ENCODE measurements around the gene STK33.

STK33 gene

GRCh38 chr11:8586805-8587204 is 7.2 kb downstream of the STK33 start:
- no CpG with 5 or more reads among the region's 2 CpGs for WGBS (ENCODE audit: insufficient coverage)
- ChIA-PET CTCF (interaction anchor here (0.6 to 1.3 kb wide), 3 partner anchors 10 to 386 kb away, joined by 3 read pairs; no protein-coding TSS in a partner anchor), POLR2A (no interaction called here)
- no peaks in the 10 kb centered on the region for H3K27me3 ChIP-seq (replicated peaks in 2 of 5; ENCODE audit: control insufficient read depth in 4 of 5, insufficient read depth in 5 of 5, low read length in 4 of 5)
- DNase-seq = peak in 1 of 3 donors; percentile 30
- no peak overlapping the region for H3K27ac ChIP-seq (ENCODE audit: insufficient read depth in 1 of 2, low read depth in 1 of 2, low read length in 2 of 2, poor library complexity in 1 of 2, severe bottlenecking in 2 of 2)
- H3K4me1 ChIP-seq (ENCODE audit: control extremely low read depth in 1 of 4, control insufficient read depth in 4 of 4, insufficient read depth in 4 of 4, low read length in 3 of 4) = peaks cover 0 to 5% (median 0%) of the 10 kb centered on the region in 4 experiments
- no peaks in the 10 kb centered on the region for H3K36me3 ChIP-seq (ENCODE audit: control insufficient read depth in 4 of 4, insufficient read depth in 4 of 4, low read length in 3 of 4)
- H3K4me3 ChIP-seq (ENCODE audit: control insufficient read depth in 1 of 7, extremely low read depth in 1 of 7, insufficient read depth in 4 of 7, low read depth in 2 of 7, low read length in 6 of 7) = no peak overlapping the region
- peaks cover 0 to 6% (median 0%) of the 10 kb centered on the region in 5 experiments for H3K9me3 ChIP-seq (ENCODE audit: control extremely low read depth in 1 of 5, control insufficient read depth in 4 of 5, insufficient read depth in 2 of 5, low read depth in 1 of 5, low read length in 4 of 5)

- Histone ChIP-seq H3K36me3 (ENCODE audit: control insufficient read depth in 4 of 4, insufficient read depth in 4 of 4, low read length in 3 of 4) (no peaks in the 10 kb centered on the region), H3K4me1 (ENCODE audit: control extremely low read depth in 1 of 4, control insufficient read depth in 4 of 4, insufficient read depth in 4 of 4, low read length in 3 of 4) (peaks cover 0 to 5% (median 0%) of the 10 kb centered on the region in 4 experiments), H3K27ac (ENCODE audit: insufficient read depth in 1 of 2, low read depth in 1 of 2, low read length in 2 of 2, poor library complexity in 1 of 2, severe bottlenecking in 2 of 2) (no peak overlapping the region), H3K9me3 (ENCODE audit: control extremely low read depth in 1 of 5, control insufficient read depth in 4 of 5, insufficient read depth in 2 of 5, low read depth in 1 of 5, low read length in 4 of 5) (peaks cover 0 to 6% (median 0%) of the 10 kb centered on the region in 5 experiments), H3K27me3 (replicated peaks in 2 of 5; ENCODE audit: control insufficient read depth in 4 of 5, insufficient read depth in 5 of 5, low read length in 4 of 5) (no peaks in the 10 kb centered on the region), H3K4me3 (ENCODE audit: control insufficient read depth in 1 of 7, extremely low read depth in 1 of 7, insufficient read depth in 4 of 7, low read depth in 2 of 7, low read length in 6 of 7) (no peak overlapping the region)
- CTCF ChIA-PET = interaction anchor here (0.6 to 1.3 kb wide), 3 partner anchors 11 to 78 kb away, joined by 3 to 4 read pairs (median 3); no protein-coding TSS in a partner anchor
- POLR2A ChIA-PET = no interaction called here
- WGBS (ENCODE audit: insufficient coverage) = no CpG with 5 or more reads among the region's 1 CpG
- no peak for DNase-seq
Measured at GRCh38 chr11:8586184-8586583, 7.8 kb downstream of the STK33 start.

GRCh38 chr11:8584511-8584910 is 9.5 kb downstream of the STK33 start:
- H3K4me3 ChIP-seq (ENCODE audit: control insufficient read depth in 1 of 7, extremely low read depth in 1 of 7, insufficient read depth in 4 of 7, low read depth in 2 of 7, low read length in 6 of 7) = no peak overlapping the region
- H3K36me3 ChIP-seq (ENCODE audit: control insufficient read depth in 4 of 4, insufficient read depth in 4 of 4, low read length in 3 of 4) = no peaks in the 10 kb centered on the region
- H3K9me3 ChIP-seq (ENCODE audit: control extremely low read depth in 1 of 5, control insufficient read depth in 4 of 5, insufficient read depth in 2 of 5, low read depth in 1 of 5, low read length in 4 of 5) = peaks cover 0 to 6% (median 0%) of the 10 kb centered on the region in 5 experiments
- POLR2A ChIA-PET = no interaction called here
- DNase-seq = peak in 1 of 3 donors; percentile 21
- no peaks in the 10 kb centered on the region for H3K27me3 ChIP-seq (replicated peaks in 2 of 5; ENCODE audit: control insufficient read depth in 4 of 5, insufficient read depth in 5 of 5, low read length in 4 of 5)
- H3K4me1 ChIP-seq (ENCODE audit: control extremely low read depth in 1 of 4, control insufficient read depth in 4 of 4, insufficient read depth in 4 of 4, low read length in 3 of 4) = peaks cover 0 to 5% (median 0%) of the 10 kb centered on the region in 4 experiments
- 44% methylated on average over 2 of the region's 2 CpGs for WGBS (ENCODE audit: insufficient coverage)
- no peak overlapping the region for H3K27ac ChIP-seq (ENCODE audit: insufficient read depth in 1 of 2, low read depth in 1 of 2, low read length in 2 of 2, poor library complexity in 1 of 2, severe bottlenecking in 2 of 2)
- CTCF ChIA-PET = interaction anchor here (0.9 to 1.3 kb wide), 2 partner anchors 10 to 14 kb away, joined by 3 to 6 read pairs; no protein-coding TSS in a partner anchor

GRCh38 chr11:8584082-8584481 is 9.9 kb downstream of the STK33 start:
- no peak for DNase-seq
- Histone ChIP-seq H3K4me1 (ENCODE audit: control extremely low read depth in 1 of 4, control insufficient read depth in 4 of 4, insufficient read depth in 4 of 4, low read length in 3 of 4) (peaks cover 0 to 5% (median 0%) of the 10 kb centered on the region in 4 experiments), H3K4me3 (ENCODE audit: control insufficient read depth in 1 of 7, extremely low read depth in 1 of 7, insufficient read depth in 4 of 7, low read depth in 2 of 7, low read length in 6 of 7) (no peak overlapping the region), H3K27ac (ENCODE audit: insufficient read depth in 1 of 2, low read depth in 1 of 2, low read length in 2 of 2, poor library complexity in 1 of 2, severe bottlenecking in 2 of 2) (no peak overlapping the region), H3K36me3 (ENCODE audit: control insufficient read depth in 4 of 4, insufficient read depth in 4 of 4, low read length in 3 of 4) (no peaks in the 10 kb centered on the region), H3K27me3 (replicated peaks in 2 of 5; ENCODE audit: control insufficient read depth in 4 of 5, insufficient read depth in 5 of 5, low read length in 4 of 5) (no peaks in the 10 kb centered on the region), H3K9me3 (ENCODE audit: control extremely low read depth in 1 of 5, control insufficient read depth in 4 of 5, insufficient read depth in 2 of 5, low read depth in 1 of 5, low read length in 4 of 5) (peaks cover 0 to 6% (median 0%) of the 10 kb centered on the region in 5 experiments)
- WGBS (ENCODE audit: insufficient coverage) = no CpG with 5 or more reads among the region's 1 CpG
- CTCF ChIA-PET = interaction anchor here (0.8 to 1.3 kb wide), 3 partner anchors 9 to 384 kb away, joined by 3 to 6 read pairs (median 3); no protein-coding TSS in a partner anchor
- POLR2A ChIA-PET = no interaction called here

GRCh38 chr11:8581300-8581699 is 12.7 kb downstream of the STK33 start:
- H3K27me3 ChIP-seq (replicated peaks in 2 of 5; ENCODE audit: control insufficient read depth in 4 of 5, insufficient read depth in 5 of 5, low read length in 4 of 5) = no peaks in the 10 kb centered on the region
- no peak overlapping the region for H3K27ac ChIP-seq (ENCODE audit: insufficient read depth in 1 of 2, low read depth in 1 of 2, low read length in 2 of 2, poor library complexity in 1 of 2, severe bottlenecking in 2 of 2)
- ChIA-PET CTCF (interaction anchor here (2.3 kb wide), 1 partner anchor 14 kb away, joined by 7 read pairs; no protein-coding TSS in a partner anchor), POLR2A (no interaction called here)
- no peak for DNase-seq
- H3K4me3 ChIP-seq (ENCODE audit: control insufficient read depth in 1 of 7, extremely low read depth in 1 of 7, insufficient read depth in 4 of 7, low read depth in 2 of 7, low read length in 6 of 7) = no peak overlapping the region
- H3K4me1 ChIP-seq (ENCODE audit: control extremely low read depth in 1 of 4, control insufficient read depth in 4 of 4, insufficient read depth in 4 of 4, low read length in 3 of 4) = peaks cover 0 to 5% (median 0%) of the 10 kb centered on the region in 4 experiments
- H3K9me3 ChIP-seq (ENCODE audit: control extremely low read depth in 1 of 5, control insufficient read depth in 4 of 5, insufficient read depth in 2 of 5, low read depth in 1 of 5, low read length in 4 of 5) = peaks cover 0 to 1% (median 0%) of the 10 kb centered on the region in 5 experiments
- no peaks in the 10 kb centered on the region for H3K36me3 ChIP-seq (ENCODE audit: control insufficient read depth in 4 of 4, insufficient read depth in 4 of 4, low read length in 3 of 4)
- 100% methylated on average over 2 of the region's 3 CpGs for WGBS (ENCODE audit: insufficient coverage)

- POLR2A ChIA-PET = no interaction called here
- Histone ChIP-seq H3K4me3 (ENCODE audit: control insufficient read depth in 1 of 7, extremely low read depth in 1 of 7, insufficient read depth in 4 of 7, low read depth in 2 of 7, low read length in 6 of 7) (no peak overlapping the region), H3K36me3 (ENCODE audit: control insufficient read depth in 4 of 4, insufficient read depth in 4 of 4, low read length in 3 of 4) (peaks cover 0 to 2% (median 0%) of the 10 kb centered on the region in 4 experiments), H3K4me1 (ENCODE audit: control extremely low read depth in 1 of 4, control insufficient read depth in 4 of 4, insufficient read depth in 4 of 4, low read length in 3 of 4) (no peaks in the 10 kb centered on the region), H3K27ac (ENCODE audit: insufficient read depth in 1 of 2, low read depth in 1 of 2, low read length in 2 of 2, poor library complexity in 1 of 2, severe bottlenecking in 2 of 2) (no peak overlapping the region), H3K9me3 (ENCODE audit: control extremely low read depth in 1 of 5, control insufficient read depth in 4 of 5, insufficient read depth in 2 of 5, low read depth in 1 of 5, low read length in 4 of 5) (peaks cover 0 to 1% (median 0%) of the 10 kb centered on the region in 5 experiments), H3K27me3 (replicated peaks in 2 of 5; ENCODE audit: control insufficient read depth in 4 of 5, insufficient read depth in 5 of 5, low read length in 4 of 5) (no peaks in the 10 kb centered on the region)
- WGBS (ENCODE audit: insufficient coverage) = no CpG with 5 or more reads among the region's 2 CpGs
- CTCF ChIA-PET = interaction anchor here (1.2 to 3.0 kb wide), 2 partner anchors 12 to 392 kb away, joined by 3 to 20 read pairs; no protein-coding TSS in a partner anchor
- DNase-seq = no peak
Measured at GRCh38 chr11:8577791-8578581, 16.0 kb downstream of the STK33 start.

- no peak for DNase-seq
- 80% methylated on average over 1 of the region's 1 CpG for WGBS (ENCODE audit: insufficient coverage)
- POLR2A ChIA-PET = interaction anchor here (0.6 kb wide), 1 partner anchor 235 kb away, joined by 3 read pairs; no protein-coding TSS in a partner anchor
- Histone ChIP-seq H3K9me3 (ENCODE audit: control extremely low read depth in 1 of 5, control insufficient read depth in 4 of 5, insufficient read depth in 2 of 5, low read depth in 1 of 5, low read length in 4 of 5) (peaks cover 0 to 1% (median 0%) of the 10 kb centered on the region in 5 experiments), H3K36me3 (ENCODE audit: control insufficient read depth in 4 of 4, insufficient read depth in 4 of 4, low read length in 3 of 4) (peaks cover 0 to 2% (median 0%) of the 10 kb centered on the region in 4 experiments), H3K27ac (ENCODE audit: insufficient read depth in 1 of 2, low read depth in 1 of 2, low read length in 2 of 2, poor library complexity in 1 of 2, severe bottlenecking in 2 of 2) (no peak overlapping the region), H3K4me1 (ENCODE audit: control extremely low read depth in 1 of 4, control insufficient read depth in 4 of 4, insufficient read depth in 4 of 4, low read length in 3 of 4) (no peaks in the 10 kb centered on the region), H3K4me3 (ENCODE audit: control insufficient read depth in 1 of 7, extremely low read depth in 1 of 7, insufficient read depth in 4 of 7, low read depth in 2 of 7, low read length in 6 of 7) (no peak overlapping the region), H3K27me3 (replicated peaks in 2 of 5; ENCODE audit: control insufficient read depth in 4 of 5, insufficient read depth in 5 of 5, low read length in 4 of 5) (no peaks in the 10 kb centered on the region)
- CTCF ChIA-PET = interaction anchor here (0.9 to 3.0 kb wide), 5 partner anchors 9 to 328 kb away, joined by 3 to 20 read pairs (median 4); no protein-coding TSS in a partner anchor
Measured at GRCh38 chr11:8574798-8575197, 19.2 kb downstream of the STK33 start.

Data from common myeloid progenitor, CD34-positive (primary cell).